ENCODE measurements around the gene APEX2. TPM values are rescaled to one million over a fixed set of nuclear protein-coding genes. Genes with fewer than 3 reads are reported as not detected.

APEX2 gene
- 1 to 10 TPM; 6.8 to 8.3 (median 7.5) TPM for total RNA-seq

DNA sequence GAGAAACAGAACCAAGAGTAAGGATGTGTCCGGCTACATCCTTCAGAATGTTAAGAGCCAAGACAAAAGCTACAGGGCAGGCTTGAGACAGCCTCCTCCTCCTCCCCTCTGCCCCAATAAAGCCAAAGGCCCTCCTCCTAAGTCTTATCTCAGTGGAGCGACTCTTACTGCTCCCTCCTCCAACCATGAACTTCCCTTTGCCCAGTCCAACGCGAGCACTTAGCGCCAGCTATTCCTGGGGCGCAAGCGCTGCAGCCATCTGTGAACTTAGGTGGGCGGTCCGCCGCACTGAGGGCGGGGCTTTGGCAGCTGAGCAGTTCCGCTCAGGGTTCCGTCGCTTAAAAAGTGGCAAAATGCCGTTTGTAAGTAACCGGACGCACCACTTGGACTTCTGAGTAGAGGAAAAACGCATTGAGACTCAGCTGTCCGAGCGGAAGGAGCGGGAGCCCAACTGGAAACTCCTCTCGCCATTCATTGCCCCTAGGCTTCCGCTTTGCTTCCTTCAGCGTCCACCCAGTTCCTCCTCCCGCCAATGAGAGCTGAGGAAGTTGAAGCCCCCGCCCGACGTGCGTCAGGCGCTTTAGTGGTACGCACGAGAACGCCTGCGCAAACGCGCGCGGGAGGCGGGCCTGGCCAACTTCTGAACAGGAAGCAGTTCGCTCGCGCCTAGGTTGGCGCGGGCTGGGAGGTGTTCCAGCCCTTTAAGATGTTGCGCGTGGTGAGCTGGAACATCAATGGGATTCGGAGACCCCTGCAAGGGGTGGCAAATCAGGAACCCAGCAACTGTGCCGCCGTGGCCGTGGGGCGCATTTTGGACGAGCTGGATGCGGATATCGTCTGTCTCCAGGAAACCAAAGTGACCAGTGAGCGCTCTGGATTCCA is at the start of gene APEX2:
Gene APEX2, plus strand, starts transcription at position 647 of the 882 bp plus-strand sequence. Its CDS starts 60 bp downstream, at position 707.
- no peak for TF ChIP-seq CTCF (IDR thresholded peaks at IDR 0.05; ENCODE audit: low read depth)

DNA sequence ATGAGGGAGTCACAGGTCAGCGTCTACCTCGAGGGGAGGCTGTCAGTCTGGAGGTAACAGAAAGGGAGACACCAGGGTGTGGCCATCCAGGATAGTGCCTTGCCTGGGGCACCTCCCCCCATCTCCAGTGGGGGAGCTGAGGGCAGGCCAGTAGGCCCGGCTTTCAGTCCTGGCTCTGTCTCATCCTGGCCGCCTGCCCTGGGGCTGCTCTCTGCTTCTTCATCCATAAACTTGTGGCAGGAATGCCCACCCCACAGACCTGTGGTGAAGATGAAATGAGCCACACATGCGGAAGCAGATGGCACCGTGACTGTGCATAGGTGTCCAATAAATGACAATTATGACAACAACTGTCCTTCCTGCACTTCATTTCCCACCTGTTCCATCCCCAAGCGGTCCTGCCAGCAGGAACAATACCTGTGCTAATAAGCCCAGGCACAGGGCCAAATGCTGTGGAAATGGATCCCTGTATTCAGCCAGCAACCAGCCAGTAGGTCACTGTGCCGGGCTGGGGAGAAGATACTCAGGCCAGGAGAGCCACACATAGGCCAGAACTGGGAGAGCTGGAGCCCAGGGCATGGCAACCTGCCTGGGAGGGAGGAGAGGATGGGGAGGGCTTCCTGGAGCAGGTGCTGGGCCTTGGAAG is 49.3 kb upstream of the APEX2 start:
- TF ChIP-seq CTCF (IDR thresholded peaks at IDR 0.05; ENCODE audit: low read depth), result no peak

DNA sequence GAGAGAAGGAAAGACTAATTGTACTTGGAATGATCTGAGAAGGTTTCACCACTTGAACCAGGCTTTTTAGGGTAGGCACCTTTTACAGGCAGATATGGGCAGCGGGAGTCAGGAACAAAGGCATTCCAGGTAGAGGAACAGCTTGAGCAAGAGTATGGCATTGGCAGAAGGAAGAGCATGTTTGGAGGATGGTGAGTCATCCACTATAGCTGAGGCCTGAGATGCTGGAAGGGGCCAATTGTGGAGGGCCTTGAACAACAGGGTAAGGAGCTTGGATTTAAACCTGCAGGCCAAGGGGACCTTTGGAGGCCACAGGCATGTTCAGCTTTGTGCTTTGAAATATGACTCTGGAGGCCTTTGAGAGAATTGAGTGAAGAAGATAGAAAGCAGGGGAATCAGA is 38.4 kb upstream of the APEX2 start:
- no peak for TF ChIP-seq CTCF (IDR thresholded peaks at IDR 0.05; ENCODE audit: low read depth)

DNA sequence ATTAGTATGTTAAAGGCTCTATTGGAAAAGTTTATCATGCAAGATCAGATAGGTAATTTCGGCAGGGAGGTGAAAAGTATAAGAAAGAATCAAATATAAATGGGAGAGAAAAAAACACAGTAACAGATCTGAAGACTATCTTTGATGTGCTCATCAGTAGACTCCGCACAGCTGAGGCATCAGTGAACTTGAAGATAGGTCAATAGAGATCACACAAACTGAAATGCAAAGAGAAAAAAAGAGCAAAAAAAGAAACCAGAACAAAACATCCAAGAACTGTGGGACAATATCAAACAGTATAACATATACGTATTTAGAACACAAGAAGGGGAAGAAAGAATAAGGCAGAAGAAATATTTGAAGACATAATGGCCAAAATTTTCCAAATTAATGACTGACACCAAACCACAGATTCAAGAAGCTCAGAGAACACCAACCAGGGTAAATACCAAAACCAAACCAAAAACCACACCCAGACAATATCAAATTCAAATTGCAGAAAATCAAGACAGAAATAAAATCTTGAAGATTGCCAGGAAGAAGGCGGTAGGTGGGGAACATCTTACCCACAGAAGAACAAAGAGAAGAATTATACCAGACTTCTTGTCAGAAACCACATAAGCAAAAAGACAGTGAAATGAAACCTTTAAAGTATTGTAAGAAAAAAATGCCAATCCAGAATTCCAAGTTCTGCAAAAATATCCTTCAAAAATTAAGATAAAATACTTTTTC is 35.2 kb upstream of the APEX2 start:
- TF ChIP-seq CTCF (IDR thresholded peaks at IDR 0.05; ENCODE audit: low read depth), result no peak

- TF ChIP-seq CTCF (IDR thresholded peaks at IDR 0.05; ENCODE audit: low read depth), result no peak
Measured at GRCh38 chrX:54977387-54977786, 22.8 kb upstream of the APEX2 start.

GRCh38 chrX:54978448-54978847 is 21.7 kb upstream of the APEX2 start:
- no peak for TF ChIP-seq CTCF (IDR thresholded peaks at IDR 0.05; ENCODE audit: low read depth)

DNA sequence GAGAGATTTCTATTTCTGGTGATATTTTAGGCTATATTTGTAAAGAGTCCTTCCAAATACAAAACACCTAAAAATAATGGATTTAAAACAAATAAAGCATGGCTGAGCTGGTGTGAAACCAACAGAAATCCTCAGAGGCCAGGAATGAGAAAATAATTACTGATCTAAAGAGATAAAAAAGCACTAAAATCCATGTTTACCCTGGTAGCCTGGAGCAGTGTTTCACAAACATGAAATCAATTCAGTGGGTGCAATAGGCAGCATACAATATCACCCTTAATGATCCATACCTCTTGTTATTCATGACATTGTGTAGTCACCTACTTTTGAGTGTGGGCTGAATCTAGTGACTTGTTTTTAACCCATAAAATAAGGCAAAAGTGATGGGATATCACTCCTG is 20.7 kb upstream of the APEX2 start:
- no peak for TF ChIP-seq CTCF (IDR thresholded peaks at IDR 0.05; ENCODE audit: low read depth)
